Glomerular visceral epithelial cell (primary cell): ENCODE measurements around the gene NR3C1.

Experiments
- DNase-seq: peaks from one replicate; pipeline ENCODE4 v3.0.0-alpha.2; 2016; ENCODE audit errors: extremely low spot score

NR3C1 gene

GRCh38 chr5:143261748-143262392 is 141.6 kb downstream of the NR3C1 start:
- peak; percentile 42 for DNase-seq

- no peak for DNase-seq
These were observed 144.3 kb downstream of the NR3C1 start for GRCh38 chr5:143259254-143259605.

- DNase-seq: peak; percentile 61
These were observed 144.8 kb downstream of the NR3C1 start for GRCh38 chr5:143258559-143259253.

GRCh38 chr5:143254819-143255218 is 148.7 kb downstream of the NR3C1 start:
- no peak for DNase-seq

- DNase-seq: no peak
These were observed 151.5 kb downstream of the NR3C1 start for GRCh38 chr5:143251946-143252345.

GRCh38 chr5:143251190-143251589 is 152.3 kb downstream of the NR3C1 start:
- no peak for DNase-seq

GRCh38 chr5:143249851-143250250 is 153.6 kb downstream of the NR3C1 start:
- DNase-seq: no peak

GRCh38 chr5:143248822-143249579 is 154.5 kb downstream of the NR3C1 start:
- peak; percentile 51 for DNase-seq

GRCh38 chr5:143248391-143248790 is 155.1 kb downstream of the NR3C1 start:
- DNase-seq: no peak

GRCh38 chr5:143247134-143247815 is 156.2 kb downstream of the NR3C1 start:
- no peak for DNase-seq

GRCh38 chr5:143245929-143246561 is 157.4 kb downstream of the NR3C1 start:
- peak; percentile 93 for DNase-seq

GRCh38 chr5:143244990-143245389 is 158.5 kb downstream of the NR3C1 start:
- peak; percentile 62 for DNase-seq

- peak; percentile 99 for DNase-seq
These were observed 159.3 kb downstream of the NR3C1 start for GRCh38 chr5:143244000-143244736.

GRCh38 chr5:143243103-143243502 is 160.4 kb downstream of the NR3C1 start:
- no peak for DNase-seq

- DNase-seq: no peak
These were observed 161.6 kb downstream of the NR3C1 start for GRCh38 chr5:143241892-143242291.

GRCh38 chr5:143239882-143240518 is 163.5 kb downstream of the NR3C1 start:
- no peak for DNase-seq

- no peak for DNase-seq
These were observed 164.9 kb downstream of the NR3C1 start for GRCh38 chr5:143238620-143239019.

- no peak for DNase-seq
These were observed 165.8 kb downstream of the NR3C1 start for GRCh38 chr5:143237664-143238063.

- DNase-seq: no peak
These were observed 166.8 kb downstream of the NR3C1 start for GRCh38 chr5:143236682-143237081.

- no peak for DNase-seq
These were observed 168.1 kb downstream of the NR3C1 start for GRCh38 chr5:143235423-143235822.
